SK-N-SH treated with all-trans-retinoic acid at 6 μM for 48 hours (cell line): ENCODE results near the gene FBXW11.

Experiments
- ARNTL ChIP-seq: fragments of 450-650 bp; formaldehyde crosslinking; IDR thresholded peaks from 2 replicates; pipeline ENCODE4 v1.5.0; 2020; ENCODE audit warnings: low read depth, mild to moderate bottlenecking, moderate library complexity, borderline replicate concordance
- GLIS3 ChIP-seq: fragments of 250-450 bp; sonication (Bioruptor Pico); IDR thresholded peaks from 2 replicates; pipeline ENCODE4 v1.5.0; 2020; ENCODE audit warnings: mild to moderate bottlenecking, moderate library complexity

DNA sequence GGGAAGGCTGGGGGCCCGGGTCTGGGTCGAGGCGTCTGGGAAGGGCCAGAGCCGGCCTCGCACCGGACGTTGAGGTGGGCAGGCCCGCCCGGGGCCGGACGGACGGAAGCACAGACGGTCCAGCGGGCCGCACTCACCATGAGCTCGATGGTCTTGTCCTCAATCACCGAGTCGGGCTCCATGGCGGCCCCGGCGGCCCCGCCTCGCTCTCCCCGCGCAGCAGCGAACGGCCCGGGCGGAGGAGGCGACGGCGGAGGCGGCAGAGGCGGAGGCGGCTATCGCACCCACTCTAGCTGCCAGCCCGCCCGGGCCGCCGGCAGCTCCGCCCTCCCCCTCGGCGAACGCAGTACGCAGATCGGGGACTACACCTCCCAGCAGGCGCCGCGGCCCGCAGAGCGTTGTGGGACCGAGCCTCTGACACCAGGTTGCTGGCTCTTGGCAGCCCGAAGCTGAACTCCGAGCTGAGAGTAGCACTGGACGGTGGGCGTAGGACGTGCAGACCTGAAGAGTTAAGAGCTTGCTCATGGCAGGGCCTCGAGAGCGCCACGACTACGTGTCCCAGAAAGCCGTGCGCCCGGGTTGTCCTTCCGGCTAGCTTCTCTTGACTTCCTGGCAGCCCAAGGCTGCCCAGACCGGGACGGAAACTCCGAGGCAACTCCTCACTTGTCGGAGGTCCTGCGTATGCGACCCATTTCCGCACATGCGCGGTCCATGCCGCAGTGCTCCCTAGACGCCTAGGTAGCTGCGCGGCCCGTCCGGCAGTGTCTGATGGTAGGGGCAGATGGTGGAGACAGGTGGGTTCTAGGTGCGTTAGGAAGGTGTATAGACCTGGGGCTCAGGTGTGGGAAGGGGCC is at the start of gene FBXW11:
- TF ChIP-seq ARNTL (CRISPR knock-in tag) (no peak), GLIS3 (CRISPR knock-in tag) (no peak)
